ENCODE results near the gene PRKG1.

- TF ChIP-seq CTCF (IDR thresholded peaks at IDR 0.05; ENCODE audit: low read depth, low read length, poor library complexity, severe bottlenecking) (no peak), EZH2phosphoT487 (IDR thresholded peaks at IDR 0.05; ENCODE audit: borderline replicate concordance, low read length) (no peak)
Measured at GRCh38 chr10:52261362-52261761, 1187.1 kb downstream of the PRKG1 start.
